SKM-1 treated with dmso at 0.1 percent for 144 hours (cell line): Measurements from ENCODE around the gene SLC6A13.
"Not testable (repeated sequence)": the region's sequence is repeated elsewhere in the genome, so short reads cannot be mapped to it uniquely, and the experiment has no call there.

ENCODE experiments used
- DNase-seq: peaks from one replicate; lab custom pipeline; 2025; ENCODE audit not compliant: unreplicated experiment; lab: John Stamatoyannopoulos, UW

SLC6A13 gene

DNA sequence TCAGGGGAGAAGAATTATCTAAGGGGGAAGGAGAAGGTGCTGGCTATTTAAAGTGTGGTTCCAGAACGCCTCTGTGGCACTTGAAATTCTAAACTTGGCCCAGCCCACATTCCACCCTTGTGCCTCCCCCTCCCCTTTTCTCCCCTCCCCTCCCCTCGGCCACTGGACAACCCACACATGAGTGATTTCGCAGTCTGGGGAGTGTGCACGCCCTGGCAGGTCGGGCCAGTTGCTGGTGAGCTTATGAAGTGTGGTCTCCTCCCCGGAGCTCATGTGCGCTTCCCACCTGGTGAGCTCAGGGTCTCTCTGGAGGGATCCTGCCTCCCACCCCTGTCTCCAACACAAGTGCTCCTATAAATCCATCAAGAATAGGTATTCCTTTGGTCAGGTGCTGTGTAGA lies at the start of gene SLC6A13:
Gene SLC6A13 (minus strand): TSS at position 20 of the 400 bp plus-strand sequence. CDS start 2,784 bp downstream, outside the sequence.
- DNase-seq, result no peak

DNA sequence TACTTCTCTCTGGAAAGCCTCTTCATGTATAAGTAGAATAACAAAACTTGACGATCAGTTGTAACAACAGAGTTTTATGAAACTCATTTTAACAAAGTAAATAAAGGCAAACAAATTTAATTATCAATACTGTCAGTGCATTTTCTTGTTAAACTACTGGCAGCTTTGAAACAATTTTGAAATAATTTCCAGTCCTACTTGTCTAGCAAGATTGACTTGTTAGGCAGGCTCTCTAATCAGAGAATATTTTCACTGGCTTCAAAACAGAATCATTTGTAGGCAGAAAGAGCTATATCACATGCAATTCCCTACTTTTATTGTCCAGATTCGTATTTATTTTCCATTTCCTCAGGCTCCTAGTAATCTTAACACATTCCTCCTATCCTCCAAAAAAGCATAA lies 45.9 kb upstream of the SLC6A13 start:
- no peak for DNase-seq

DNA sequence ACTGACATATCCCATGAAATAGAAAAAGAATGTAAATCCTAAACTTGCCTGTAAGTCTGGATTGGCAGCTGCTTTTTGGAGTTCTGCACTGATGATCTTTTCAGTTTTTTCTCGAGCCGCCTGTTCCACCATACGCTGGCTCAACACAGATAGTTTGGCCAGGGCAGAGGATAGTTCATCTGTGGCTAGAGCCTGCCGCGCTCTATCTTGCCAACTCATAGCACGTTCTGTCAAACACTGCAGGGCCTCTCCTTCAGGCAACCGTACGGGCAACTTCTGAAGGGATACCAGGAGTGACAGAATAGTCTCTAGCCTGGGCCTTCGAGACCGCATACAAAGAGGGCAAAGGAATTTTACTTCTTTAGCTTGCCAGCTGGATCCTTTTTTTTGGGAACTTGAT lies 44.8 kb upstream of the SLC6A13 start:
- no peak for DNase-seq

DNA sequence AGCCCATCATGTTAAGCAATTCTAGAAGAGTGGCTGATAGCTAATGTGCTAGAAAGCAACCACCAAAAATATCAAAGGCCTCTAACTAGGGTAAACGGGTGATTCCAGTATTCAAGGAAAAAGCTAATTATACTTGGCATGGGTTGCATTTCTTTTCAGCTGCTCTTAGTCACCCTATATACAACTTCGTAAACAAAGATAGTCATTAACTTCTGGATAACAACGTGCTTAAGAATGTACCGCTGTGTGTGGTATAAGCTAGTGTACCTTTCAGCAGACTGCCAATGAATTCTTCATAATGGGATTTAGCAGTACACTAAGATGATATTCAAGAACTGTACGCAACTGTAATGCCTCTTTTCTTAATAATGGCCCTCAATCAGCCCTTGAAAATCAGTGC lies 42.2 kb upstream of the SLC6A13 start:
- no peak for DNase-seq

DNA sequence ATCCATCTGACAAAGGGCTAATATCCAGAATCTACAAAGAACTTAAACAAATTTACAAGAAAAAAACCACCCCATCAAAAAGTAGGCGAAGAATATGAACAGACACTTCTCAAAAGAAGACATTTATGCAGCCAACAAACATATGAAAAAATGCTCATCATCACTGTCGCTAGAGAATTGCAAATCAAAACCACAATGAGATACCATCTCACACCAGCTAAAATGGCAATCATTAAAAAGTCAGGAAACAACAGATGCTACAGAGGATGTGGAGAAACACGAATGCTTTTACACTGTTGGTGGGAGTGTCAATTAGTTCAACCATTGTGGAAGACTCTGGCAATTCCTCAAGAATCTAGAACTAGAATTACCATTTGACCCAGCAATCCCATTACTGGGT lies 40.1 kb upstream of the SLC6A13 start:
- not testable (repeated sequence) for DNase-seq

DNA sequence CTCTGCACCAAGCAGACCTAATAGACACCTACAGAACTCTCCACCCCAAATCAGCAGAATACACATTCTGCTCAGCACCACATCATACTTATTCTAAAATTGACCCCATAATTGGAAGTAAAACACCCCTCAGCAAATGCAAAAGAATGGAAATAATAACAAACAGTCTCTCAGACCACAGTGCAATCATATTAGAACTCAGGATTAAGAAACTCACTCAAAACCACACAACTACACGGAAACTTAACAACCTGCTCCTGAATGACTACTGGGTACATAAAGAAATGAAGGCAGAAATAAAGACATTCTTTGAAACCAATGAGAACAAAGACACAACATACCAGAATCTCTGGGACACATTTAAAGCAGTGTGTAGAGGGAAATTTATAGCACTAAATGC lies 37.5 kb upstream of the SLC6A13 start:
- not testable (repeated sequence) for DNase-seq

DNA sequence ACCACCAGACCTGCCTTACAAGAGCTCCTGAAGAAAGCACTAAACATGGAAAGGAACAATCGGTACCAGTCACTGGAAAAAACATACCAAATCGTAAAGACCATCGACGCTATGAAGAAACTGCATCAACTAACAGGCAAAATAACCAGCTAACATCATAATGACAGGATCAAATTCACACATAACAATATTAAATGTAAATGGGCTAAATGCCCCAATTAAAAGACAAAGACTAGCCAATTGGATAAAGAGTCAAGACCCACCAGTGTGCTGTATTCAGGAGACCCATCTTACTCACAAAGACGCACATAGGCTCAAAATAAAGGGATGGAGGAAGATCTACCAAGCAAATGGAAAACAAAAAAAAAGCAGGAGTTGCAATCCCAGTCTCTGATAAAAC lies 36.9 kb upstream of the SLC6A13 start:
- DNase-seq, result not testable (repeated sequence)

DNA sequence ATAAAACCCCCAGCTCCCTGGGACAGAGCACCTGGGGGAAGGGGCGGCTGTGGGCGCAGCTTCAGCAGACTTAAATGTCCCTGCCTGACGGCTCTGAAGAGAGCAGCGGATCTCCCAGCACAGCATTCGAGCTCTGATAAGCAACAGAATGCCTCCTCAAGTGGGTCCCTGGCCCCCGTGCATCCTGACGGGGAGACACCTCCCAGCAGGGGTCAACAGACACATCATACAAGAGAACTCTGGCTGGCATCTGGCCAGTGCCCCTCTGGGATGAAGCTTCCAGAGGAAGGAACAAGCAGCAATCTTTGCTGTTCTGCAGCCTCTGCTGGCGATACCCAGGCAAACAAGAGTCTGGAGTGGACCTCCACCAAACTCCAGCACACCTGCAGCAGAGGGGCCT lies 35.4 kb upstream of the SLC6A13 start:
- not testable (repeated sequence) for DNase-seq

DNA sequence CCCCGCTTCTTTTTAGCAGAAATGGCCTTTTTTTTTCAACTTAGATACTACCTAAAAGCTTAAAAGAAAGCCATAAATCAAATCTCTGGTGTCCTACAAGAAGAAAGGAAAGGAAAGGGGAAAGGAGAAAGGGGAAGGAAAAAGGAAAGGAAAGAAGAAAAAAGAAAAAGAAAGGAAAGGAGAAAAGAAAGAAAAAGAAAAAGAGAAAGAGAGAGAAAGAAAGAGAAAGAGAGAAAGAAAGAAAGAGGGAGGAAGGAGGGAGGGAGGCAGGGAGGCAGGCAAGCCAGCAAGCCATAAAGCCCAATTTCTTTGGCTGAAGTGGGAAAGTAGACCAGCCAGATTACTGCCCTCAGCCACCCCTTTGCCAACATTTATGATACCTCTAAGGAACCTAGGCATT lies 32.5 kb upstream of the SLC6A13 start:
- no peak for DNase-seq

DNA sequence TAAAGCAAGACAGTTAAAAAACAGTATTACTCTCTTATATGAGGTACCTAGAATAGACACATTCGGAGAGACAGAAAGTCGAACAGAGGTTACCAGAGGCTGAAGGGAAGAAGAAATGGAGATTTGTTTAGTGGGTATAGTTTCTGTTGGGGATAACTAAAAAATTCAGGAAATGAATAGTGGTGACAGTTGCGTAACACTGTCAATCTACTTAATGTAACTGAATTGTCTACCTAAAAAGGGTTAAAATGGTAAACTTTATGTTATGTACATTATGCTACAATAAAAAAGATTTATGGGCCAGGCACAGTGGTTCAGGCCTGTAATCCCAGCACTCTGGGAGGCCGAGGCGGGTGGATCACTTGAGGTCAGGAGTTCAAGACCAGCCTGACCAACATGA lies 30.6 kb upstream of the SLC6A13 start:
- DNase-seq, result no peak

DNA sequence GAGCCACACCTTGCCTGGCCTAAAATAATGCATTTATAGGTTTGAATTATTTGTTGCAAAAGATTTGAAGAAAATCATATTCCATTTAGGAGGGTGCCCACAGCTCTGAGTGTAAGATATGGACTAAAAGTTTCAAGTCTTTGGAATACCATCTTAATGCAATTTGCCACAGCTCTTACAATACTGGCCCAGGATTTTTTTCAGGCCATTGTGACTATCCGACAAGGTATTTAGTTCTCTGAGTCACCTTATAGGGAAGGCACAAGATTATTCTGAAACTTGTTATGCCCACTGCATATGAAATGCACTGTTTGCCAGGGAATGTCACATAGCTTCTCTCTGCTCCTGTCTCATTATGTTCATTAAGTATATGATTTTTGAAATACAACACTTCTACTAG lies 29.6 kb upstream of the SLC6A13 start:
- no peak for DNase-seq

DNA sequence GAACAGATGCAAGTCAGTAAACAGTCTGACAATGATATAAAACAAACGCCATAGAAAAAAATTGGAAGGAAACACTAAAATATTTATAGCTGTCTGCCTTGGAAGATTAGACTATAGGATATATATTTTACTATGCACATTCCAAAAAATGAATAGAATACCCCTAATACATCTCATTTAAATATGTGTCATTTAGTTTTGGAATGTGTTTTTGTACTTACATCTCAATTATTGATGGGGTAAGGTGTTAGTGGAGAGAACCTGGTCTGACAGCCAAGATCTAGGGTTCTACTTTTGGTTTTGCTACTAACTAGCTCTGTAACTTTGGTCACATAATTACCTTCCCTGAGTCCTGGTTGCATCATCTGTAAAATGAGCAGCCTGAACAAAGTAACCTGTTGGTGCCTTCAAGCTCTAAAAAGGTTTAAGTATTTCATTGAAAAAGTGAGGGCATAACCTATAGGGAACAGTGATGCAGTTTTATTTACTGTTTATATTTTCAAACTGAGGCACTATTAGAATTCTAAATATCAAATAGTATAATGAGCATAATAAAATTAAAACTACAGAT lies 28.6 kb upstream of the SLC6A13 start:
- DNase-seq, result no peak

DNA sequence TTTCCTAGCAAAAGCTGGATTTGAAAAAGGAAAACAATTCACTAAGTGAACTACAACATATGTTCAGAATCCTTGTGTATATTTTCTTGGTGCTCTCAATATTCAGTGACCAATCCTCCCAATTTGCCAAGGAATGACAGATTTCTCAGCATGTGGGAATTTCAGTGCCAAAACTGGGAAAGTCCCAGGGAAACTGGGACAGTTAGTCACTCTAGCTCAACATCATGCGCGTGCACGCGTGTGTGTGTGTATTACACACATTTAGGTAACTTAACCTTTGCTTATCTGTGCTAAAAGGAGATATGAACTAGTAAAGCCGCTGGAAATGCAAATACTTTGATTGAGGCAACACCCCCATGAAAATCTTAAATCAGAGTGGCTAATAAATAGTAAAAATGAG lies 26.1 kb upstream of the SLC6A13 start:
- DNase-seq, result no peak

DNA sequence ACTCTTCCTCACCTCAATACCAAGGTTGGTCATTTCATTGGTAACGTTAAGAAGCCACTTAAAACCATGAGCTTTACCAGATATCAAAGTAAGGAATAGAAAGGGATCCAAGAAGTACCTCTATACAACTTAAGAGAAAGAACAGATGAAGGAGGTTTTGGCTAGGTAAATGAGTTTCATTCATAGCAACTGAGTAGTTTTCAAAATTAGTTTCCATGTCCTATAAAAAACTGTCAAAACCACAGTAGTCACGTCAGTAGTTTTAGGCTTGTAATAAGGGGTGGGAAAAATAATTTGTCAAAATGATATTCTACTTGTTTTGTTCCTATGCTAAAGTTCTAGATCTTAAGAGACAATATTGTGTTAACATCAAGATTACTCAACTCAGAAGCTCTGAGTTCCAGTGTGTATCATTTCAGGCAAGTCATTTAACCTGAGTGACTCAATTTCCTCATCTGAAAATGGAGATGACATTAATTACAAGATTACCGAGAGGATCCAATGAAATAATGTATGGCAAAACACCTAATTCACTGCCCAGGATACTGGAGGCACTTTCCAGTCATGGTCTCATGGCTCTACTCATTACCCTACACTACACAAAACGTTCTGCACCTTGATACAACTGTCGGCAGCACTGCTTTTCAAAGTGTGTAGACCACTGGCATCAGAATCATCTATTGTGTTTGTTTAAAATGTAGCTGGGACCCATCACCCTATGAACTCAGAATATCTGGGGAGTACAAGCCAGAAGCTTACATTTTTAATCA lies 24.1 kb upstream of the SLC6A13 start:
- no peak for DNase-seq

DNA sequence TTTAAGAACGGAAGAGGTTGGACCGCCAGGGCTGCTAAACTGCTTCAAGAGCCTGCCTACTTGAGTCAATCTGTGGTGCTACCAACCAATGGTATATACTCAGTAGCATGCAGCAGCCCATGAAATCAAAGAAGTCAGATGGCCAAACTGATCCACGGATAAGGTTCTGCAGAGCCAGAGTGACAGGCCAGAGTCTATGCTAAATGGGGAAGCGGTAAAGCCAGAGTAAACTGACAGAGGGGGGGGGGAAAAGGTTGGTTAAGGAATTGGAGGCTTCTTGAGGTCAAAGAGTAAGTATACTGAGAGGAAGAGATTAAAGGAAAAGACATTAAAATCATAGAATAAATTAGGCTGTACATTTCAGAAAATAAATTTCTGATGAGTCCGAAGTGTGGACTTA lies 15.4 kb upstream of the SLC6A13 start:
- no peak for DNase-seq

DNA sequence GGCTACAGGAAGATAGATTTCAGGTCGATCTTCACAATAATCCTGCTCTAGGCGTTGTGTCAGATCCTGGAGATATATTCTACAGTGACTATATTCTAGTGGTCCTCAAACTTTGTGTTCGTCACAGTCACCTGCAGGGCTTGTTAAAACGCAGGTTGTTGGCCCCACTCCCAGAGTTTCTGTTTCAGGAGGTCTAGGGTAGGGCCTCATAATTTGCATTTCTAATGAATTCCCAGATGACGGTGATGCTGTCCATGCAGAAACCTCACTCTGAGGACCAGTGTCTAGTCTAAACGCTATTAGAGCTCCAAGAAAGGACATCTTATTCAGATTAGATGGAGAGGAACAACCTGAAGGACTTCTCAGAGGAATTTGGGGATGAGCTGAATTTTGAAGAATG lies 13.2 kb upstream of the SLC6A13 start:
- no peak for DNase-seq

DNA sequence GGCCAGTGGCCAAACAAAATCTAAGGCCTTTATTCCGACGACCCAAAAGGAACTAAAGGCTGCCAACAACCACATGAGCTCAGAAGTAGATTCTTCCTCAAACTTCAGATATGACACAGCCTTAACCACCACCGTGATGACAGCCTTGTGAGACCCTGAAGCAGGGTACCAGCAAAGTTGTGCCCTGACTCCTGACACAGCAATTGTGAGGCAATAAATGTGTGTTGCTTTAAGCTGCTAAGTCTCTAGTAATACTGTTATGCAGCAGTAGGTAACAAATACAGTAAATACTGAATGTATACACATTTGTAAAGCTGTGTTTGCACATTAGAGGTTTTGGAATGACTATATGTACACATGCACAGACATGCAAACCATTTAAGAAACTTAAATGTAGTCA lies 10.7 kb upstream of the SLC6A13 start:
- no peak for DNase-seq

DNA sequence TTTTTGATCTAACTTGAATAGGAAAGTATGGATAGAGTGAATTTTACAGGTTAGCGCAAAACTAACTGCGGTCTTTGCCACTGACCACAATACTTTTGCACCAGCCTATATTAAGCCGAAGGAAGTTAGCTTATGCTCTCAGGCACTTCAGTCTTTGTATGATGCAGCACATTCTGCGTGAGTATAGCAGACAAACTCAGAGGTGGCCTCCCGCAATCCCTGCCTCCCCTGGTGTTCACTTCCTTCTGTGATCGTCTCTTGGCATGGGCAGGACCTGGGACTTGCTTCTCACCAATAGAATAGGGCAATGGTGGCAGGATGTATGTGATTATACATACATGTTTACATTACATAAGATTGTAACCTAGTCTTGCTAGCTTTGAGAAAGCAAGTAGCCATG lies 10.3 kb upstream of the SLC6A13 start:
- DNase-seq, result no peak

DNA sequence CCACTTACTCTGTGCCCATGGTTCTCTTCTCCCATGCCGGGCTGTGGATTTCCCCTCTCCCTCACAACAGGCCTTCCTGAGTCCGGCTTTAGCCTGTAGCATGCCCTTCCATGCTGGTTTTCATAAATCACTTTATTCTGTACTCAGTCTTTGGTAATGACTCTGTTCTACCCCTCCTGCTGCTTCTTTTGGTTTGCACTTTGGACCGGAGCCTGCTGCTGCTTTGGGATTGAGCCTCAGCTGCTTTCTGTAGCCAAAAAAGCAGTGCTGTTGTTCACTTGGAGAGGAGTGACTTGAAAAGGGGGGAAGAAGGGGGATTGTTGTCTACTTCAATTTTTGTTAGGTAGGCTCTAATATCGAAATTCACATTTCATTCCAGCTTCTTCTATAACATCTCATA lies 8.5 kb upstream of the SLC6A13 start:
- no peak for DNase-seq

DNA sequence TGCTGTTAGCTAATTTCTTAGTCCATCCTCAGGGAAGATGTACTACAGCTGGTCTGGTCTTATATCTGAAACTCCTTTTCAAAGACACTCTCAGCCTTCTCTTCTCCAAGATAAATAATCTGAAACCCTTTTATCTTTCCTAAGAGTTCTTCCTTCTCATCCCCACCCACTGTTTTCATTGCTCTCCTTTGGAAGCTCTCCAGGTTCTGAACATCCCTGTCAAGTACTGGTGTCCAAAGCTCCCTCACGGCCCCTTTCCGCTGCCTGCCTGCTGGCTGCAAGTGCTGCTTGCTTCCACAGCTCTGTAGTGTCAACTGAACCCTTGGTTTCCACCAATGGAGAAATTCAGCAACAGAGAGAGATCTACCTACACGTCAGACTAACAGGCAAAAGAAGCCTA lies 6.6 kb upstream of the SLC6A13 start:
- no peak for DNase-seq

DNA sequence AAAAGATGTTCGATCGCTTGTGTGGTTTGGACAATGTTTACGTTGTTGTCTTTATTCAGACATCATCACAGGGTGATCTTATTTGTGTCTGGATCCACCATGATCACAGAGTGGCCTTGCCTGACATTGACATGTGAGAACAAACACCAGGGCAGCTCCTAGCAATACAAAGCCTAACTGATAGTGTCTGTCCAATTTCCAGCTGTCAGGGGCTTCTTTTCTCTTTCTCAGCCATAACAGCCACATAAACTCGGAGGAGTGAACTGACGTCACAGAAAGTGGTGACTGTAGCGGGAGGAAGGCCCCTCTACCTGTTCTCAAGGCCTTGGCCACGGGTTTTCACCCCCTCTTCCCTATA lies 5.8 kb upstream of the SLC6A13 start:
- no peak for DNase-seq

DNA sequence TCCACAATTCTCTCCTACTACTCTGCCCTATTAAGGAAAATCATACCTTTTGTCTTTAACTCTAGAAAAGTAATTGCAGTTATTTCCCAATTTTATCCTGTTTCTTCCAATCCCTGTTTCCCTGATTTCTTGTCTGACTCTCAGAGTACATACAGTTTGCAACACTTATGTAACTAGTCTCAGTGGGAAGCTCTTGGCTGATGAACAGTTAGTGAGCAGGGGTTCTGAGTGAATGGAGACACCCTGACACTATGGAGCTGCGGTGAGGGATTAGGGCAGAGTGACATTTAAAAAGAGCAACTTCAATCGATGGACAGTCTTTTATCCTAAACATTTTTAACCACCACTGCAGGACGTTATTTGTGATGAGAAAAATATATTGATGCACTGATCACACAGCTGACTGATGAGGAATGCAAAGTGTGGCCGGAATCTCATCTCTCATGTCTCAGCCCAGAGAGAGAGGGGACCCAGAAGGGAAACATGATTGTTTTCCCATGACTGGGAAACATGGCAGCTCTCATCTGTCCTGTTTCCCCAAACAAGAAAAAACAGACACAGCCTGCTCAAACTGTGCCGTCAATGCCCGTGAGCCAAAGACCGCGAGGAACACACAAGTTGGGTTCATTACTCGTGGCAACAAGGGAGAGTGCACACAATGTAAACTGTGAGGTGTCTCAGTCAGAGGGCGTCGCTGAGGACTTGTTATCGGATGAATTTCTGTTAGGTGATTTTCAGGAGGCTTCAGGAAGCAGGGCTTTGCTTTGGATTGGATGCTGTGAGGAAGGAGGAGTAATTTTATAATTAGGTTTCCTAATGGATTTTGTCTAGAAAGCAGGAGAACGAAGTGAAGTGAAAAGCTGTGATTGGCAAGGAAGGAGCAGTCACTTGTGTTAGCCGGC lies 5.2 kb upstream of the SLC6A13 start:
- DNase-seq, result no peak
